Dermis microvascular lymphatic vessel endothelial cell (primary cell): ENCODE data around the gene PDCD2L. TPM values are rescaled to one million over a fixed set of nuclear protein-coding genes. Genes with fewer than 3 reads are reported as not detected.
"Not testable (repeated sequence)": the region's sequence is repeated elsewhere in the genome, so short reads cannot be mapped to it uniquely, and the experiment has no call there.

Experiments used
- DNase-seq, 2 donors: peaks; one replicate each; pipeline versions ENCODE4 v3.0.0 to v3.0.0-alpha.2; 2010; ENCODE audit warnings: low read depth in 2 of 2
- total RNA-seq: library from RNA; depleted of rRNA; stranded (reverse); fragments of >200 nt; gene quantifications from 2 replicates; pipeline ENCODE4 v1.2.1, GENCODE V29; 2014

PDCD2L gene
- total RNA-seq, 1 donor from 2014 or later: 12.8 TPM

DNA sequence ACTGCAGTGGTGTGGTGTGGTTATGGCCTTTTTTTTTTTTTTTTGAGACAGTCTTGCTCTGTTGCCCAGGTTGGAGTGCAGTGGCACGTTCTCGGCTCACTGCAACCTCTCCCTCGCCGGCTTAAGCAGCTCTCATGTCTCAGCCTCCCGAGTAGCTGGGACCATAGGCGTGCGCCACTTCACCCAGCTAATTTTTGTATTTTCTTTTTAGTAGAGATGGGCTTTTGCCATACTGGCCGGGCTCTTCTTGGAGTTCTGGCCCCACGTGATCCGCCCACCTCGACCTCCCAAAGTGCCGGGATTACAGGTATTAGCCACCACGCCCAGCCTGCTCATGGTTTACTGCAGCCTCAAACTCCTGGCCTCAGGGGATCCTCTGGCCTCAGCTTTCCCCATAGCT, 7.0 kb downstream of the PDCD2L start:
- no peak for DNase-seq

GRCh38 chr19:34416021-34416545, 11.9 kb downstream of the PDCD2L start:
- no peak for DNase-seq

DNA sequence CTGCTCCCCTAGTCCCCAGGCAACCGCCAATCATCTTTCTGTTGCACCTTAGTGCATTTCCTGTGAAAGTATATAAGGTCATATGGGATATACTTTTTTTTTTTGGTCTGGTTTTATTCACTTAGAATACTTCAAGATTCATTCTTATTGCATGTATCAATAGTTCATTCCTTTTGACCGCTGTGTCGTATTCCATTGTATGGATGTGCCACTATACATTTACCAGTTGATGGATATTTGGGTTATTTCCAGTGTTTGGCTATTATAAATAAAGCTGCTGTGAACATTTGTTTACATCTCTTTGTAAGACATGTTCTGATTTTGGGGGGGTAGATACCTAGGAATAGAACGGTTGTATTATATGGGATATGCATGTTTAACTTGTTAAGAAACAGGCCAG, 14.1 kb downstream of the PDCD2L start:
- no peak for DNase-seq

GRCh38 chr19:34426096-34426661, 22.0 kb downstream of the PDCD2L start:
- no peak for DNase-seq

DNA sequence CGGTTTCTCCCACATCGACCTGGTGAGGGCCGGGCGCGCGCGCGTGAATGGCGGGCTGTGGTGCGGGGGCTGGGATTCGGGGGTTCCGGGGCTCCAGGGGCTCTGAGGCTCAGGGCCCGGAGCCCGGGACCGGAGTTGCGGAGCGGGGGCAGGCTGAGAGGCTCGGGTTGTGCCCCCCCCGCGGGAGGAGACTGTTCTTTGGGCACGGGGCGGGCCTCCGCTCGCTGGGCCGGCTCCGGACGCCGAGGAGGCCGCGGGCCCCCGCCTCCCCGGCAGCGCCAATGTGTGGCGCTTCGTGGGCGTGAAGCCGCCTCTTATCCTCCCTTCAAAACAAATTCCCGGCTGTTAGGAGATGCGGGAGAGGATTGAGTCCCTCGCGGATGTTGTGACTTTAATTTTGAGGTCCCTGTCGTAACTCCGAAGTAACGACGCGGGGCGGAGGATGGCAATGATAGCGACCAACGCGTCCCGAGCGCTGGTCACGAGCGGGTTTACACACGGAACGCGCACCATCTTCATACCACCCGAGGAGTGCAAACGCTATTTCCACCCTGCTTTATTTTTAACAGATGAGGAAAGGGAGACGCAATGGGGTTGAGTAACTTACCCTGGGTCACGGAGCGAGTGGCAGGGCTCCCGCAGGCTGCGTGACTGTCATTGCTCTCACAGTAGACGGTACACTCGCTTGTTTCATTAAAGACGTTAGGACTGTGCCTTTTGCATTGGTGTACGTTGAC, 24.5 kb downstream of the PDCD2L start:
- DNase-seq: peak in 1 of 2 donors; percentile 49

DNA sequence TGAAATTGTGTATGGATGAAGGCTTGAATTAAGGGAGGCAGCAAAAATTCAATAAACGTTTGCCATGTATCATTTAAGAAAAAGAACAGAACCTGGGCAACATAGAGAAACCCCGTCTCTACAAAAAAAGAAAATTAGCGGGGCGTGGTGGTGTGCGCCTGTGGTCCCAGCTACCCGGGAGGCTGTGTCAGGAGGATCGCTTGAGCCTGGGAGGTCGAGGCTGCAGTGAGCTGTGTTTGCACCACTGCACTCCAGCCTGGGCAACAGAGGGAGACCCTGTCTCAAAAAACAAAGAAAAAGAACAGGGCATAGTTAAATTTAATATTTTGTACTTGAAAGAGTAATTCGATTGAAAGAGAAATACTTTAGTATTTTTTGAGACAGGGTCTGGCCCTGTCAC, 25.4 kb downstream of the PDCD2L start:
- no peak for DNase-seq

DNA sequence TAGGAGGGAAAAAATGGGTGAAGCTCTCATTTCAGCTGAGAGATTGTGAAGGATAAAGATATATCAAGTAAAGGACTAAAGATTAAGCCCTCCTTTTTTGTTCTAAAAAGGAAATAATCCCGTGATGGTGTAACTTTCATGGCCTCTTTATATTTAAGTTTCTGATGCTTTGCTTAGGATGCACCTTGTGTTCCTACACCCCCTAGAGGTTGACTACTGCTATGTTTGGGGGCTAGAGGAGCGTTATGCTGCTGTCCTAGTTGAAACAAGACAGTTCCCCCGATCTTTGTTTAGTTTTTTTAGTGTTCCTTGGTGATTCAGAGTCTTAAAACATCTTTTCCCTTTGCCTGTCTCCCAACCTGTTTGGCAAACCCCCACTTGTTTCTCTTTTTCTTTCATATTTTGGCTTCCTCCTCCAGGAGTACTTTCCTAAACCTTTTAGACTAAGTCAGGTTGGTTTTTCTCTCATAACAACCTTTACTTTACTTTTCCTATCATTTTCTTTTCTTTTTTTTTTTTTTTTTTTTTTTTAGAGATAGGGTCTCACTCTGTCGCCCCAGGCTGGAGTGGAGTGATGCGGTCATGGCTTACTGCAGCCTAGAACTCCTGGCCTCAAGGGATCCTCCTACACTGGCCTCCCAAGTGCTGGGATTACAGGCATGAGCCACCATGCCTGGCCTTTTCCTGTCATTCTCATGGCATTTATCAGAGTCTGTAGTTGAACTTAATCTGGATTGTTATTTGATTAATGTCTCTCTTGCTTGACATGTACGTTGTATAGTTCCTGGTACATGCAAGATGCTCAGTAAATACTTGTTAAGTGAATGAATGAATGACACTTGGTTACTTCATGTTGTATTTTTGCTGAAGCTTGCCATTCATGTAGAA, 26.8 kb downstream of the PDCD2L start:
- peak; percentile 31 to 76 for DNase-seq

DNA sequence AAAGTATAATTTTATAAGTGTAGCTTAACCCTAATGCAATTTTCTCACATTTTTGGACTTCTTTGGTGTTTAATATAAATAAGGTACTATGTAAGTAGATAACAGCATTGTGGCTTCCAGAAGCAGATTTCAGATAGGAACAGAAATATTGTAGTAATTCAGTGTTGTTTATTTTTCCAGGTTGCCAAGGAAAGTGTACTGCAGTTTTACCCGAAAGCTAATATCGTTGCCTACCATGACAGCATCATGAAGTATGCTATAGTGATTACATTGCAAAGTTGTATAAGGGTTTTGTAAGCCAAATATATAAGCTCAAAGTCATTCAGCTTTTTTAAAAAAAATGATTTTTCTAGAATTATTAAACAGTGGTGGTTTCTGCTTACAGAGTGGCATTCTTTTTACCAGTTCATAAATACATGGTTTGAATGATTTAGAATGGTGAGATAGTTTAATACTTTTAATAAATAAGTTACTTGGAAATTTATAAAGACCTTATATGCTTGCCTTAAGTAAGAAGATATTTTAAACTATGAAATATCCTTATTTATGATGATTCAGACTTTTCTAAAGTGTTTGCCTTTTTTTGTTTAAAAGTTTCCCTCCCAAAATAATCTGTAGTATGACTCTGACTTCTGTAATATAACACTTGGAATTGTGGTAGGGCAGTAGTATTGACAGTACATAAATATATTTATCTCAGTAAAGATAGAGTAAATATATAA, 27.6 kb downstream of the PDCD2L start:
- DNase-seq: peak; percentile 8 to 50

GRCh38 chr19:34432797-34433196, 28.6 kb downstream of the PDCD2L start:
- DNase-seq: peak; percentile 76 to 82

DNA sequence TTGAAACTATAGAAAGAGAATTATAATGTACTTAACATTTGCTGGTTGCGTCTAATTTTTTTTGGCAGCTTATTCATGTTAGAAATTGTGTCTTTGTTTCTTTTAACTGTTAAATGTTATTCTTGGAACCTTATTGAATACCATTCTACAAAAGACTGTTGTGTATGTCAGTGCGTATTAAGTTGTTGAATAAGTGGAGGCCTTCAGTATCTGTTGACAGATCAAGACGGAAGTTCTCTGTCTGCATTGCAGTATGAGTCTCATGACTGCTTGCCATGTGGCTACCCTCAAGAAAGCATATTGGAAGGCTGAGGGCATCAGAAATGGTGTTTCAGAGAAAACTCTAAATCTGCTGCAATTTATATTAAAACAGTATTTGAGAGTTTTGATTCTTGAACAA, 32.5 kb downstream of the PDCD2L start:
- peak; percentile 28 to 92 for DNase-seq

GRCh38 chr19:34448191-34448590, 44.0 kb downstream of the PDCD2L start:
- DNase-seq: no peak

DNA sequence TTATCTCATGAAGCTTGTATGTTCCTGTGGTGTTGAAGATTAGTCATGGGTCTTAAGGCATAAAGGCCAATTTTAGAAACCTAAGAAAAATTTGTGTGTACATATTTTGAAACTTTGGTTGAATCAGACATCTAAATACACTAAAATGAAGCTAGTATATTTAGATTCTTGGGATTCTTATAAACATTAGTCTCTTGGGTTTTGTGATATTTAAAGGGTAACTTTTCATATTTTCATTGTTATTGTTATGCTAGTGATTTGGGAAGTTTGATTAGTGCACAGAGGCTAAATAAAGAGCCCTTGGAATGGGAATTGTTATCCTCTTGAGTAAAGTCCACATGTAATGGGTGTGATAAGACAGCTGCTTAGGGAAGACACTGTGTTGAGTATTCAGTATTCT, 48.5 kb downstream of the PDCD2L start:
- no peak for DNase-seq

DNA sequence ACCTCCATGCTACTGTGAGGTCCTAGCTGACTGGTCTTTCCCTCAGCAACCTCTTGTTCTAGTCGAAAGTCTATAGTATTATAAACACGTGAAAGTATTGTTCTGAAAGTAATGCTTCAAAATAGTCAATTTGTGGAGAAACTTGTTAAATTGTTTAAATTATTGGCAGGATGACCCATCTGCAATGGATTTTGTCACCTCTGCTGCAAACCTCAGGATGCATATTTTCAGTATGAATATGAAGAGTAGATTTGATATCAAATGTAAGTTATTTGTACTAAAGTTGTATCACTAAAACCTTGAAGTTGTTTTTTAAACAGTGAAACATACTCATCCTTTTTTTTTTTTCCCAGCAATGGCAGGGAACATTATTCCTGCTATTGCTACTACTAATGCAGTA, 49.9 kb downstream of the PDCD2L start:
- no peak for DNase-seq

DNA sequence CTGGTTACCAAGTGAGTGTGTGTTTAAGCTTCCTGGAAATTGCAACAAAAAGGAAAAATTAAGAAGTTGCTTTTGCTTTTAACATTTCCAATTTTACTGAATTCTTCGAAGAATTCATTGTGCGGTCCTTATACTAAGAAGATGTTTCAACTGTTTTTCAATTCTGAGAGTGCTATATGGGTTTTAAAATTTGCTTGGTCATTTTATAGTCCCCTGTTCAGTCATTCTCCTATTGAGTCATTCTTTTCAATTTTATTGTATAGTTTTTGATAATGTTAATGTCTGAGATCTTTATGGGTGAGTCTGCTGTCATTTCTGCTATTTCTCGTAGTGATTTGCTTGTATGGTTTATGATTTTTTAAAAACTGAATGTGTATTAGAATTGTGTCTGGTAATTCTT, 50.5 kb downstream of the PDCD2L start:
- no peak for DNase-seq

GRCh38 chr19:34455783-34456480, 51.7 kb downstream of the PDCD2L start:
- not testable (repeated sequence) for DNase-seq

DNA sequence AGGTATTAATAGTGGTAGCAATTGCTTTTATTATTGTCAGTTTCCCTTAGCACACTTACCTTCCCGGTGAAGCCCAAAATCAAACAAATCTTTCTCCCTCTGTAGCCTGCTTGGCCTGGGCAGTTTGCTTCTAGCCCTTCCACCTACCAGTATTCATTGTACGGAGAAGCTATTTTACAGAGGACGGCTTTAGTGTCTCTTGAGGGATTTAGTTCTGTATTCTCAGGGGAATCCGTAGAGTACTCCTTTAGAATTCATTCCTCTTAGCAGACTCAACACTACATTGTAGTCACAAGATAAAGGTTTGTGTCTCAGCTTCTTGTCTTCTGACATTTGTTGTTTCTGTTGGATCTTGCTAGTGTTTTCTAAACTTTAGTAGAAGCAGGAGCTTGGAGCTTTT, 53.2 kb downstream of the PDCD2L start:
- DNase-seq: no peak

GRCh38 chr19:34458677-34459076, 54.5 kb downstream of the PDCD2L start:
- DNase-seq: no peak

DNA sequence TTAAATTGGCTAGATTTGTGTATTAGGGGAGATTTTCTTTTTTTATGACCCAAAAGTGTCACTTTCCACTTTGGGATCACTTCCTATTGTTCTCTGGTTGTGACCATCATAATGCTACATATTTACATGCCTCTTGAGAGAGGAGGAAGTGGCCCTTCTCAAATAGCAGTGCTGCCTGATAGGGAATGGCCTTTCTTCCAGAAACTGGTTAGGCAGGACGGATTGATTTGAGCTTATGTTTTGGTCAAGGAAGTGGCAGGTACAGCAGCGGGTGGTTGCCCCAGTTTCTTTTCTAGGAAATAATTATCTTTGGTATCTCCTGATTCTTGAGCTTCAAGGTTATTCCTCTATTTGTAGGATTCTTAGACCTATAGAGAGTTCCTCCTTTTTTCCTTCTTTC, 55.4 kb downstream of the PDCD2L start:
- no peak for DNase-seq

- no peak for DNase-seq
Measured at GRCh38 chr19:34461375-34462100, 57.3 kb downstream of the PDCD2L start.

DNA sequence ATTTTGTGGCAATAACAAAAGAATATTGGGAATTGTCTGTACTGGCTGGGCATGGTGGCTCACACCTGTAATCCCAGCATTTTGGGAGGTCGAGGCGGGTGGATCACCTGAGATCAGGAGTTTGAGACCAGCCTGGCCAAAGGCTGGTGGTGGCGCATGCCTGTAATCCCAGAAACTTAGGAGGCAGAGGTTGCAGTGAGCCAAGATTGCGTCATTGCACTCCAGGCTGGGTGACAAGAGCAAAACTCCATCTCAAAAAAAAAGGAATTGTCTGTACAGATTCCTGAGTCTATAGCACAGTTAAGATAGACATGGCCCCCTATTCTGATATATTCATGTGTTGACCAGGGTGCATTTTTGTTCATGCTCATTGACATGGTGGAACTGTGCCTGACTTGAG, 60.6 kb downstream of the PDCD2L start:
- not testable (repeated sequence) for DNase-seq
